Mesenchymal stem cell (in vitro differentiated cells and primary cell): ENCODE data around the gene ARMC12.
A peak's percentile ranks its signal among the peaks of the same experiment; 100 is the strongest.

Experiments used
- DNase-seq: peaks from one replicate; pipeline ENCODE4 v3.0.0-alpha.2; 2013
- H2AFZ ChIP-seq: one replicate; pipeline ENCODE4 v1.6.1; 2013; ENCODE audit warnings: low read depth, mild to moderate bottlenecking, control low read depth, inconsistent platforms, low read length, moderate library complexity
- H2AK5ac ChIP-seq: 2 replicates; pipeline ENCODE4 v1.6.1; 2013; ENCODE audit warnings: low read length, moderate library complexity, mild to moderate bottlenecking, inconsistent platforms; ENCODE audit not compliant: severe bottlenecking
- H2BK120ac ChIP-seq: one replicate; pipeline ENCODE4 v1.6.1; 2013; ENCODE audit warnings: low read depth, mild to moderate bottlenecking, inconsistent platforms, low read length, moderate library complexity
- H2BK12ac ChIP-seq, 2 experiments: one replicate each; pipeline ENCODE4 v1.6.1; 2013; ENCODE audit warnings: inconsistent platforms in 2 of 2, low read length in 2 of 2, mild to moderate bottlenecking in 2 of 2, moderate library complexity in 2 of 2, control low read depth in 1 of 2
- H2BK15ac ChIP-seq: one replicate; pipeline ENCODE4 v1.6.1; 2013; ENCODE audit warnings: mild to moderate bottlenecking, low read depth, inconsistent platforms; ENCODE audit not compliant: poor library complexity, severe bottlenecking
- H2BK5ac ChIP-seq: 2 replicates; pipeline ENCODE4 v1.6.1; 2013; ENCODE audit warnings: low read depth, mild to moderate bottlenecking, low read length, control low read depth, inconsistent platforms; ENCODE audit not compliant: poor library complexity, severe bottlenecking
- H3K14ac ChIP-seq, 2 experiments: one replicate each; pipeline ENCODE4 v1.6.1; 2013; ENCODE audit warnings: inconsistent platforms in 2 of 2, low read length in 2 of 2, control low read depth in 1 of 2, mild to moderate bottlenecking in 1 of 2, moderate library complexity in 1 of 2
- H3K18ac ChIP-seq, 2 experiments: one replicate each; pipeline ENCODE4 v1.6.1; 2013; ENCODE audit warnings: inconsistent platforms in 2 of 2, low read length in 2 of 2, control low read depth in 1 of 2, low read depth in 1 of 2, mild to moderate bottlenecking in 1 of 2
- H3K23ac ChIP-seq, 2 experiments: one replicate each; pipeline ENCODE4 v1.6.1; 2013; ENCODE audit warnings: inconsistent platforms in 2 of 2, low read length in 2 of 2, mild to moderate bottlenecking in 2 of 2, moderate library complexity in 2 of 2, control low read depth in 1 of 2
- H3K27ac ChIP-seq: 2 replicates; pipeline ENCODE4 v1.5.1; 2013; ENCODE audit warnings: mild to moderate bottlenecking, moderate library complexity, low read length, control low read depth, inconsistent platforms; ENCODE audit not compliant: poor library complexity, severe bottlenecking
- H3K27me3 ChIP-seq, 2 experiments: 2 replicates each; pipeline versions ENCODE4 v1.6.1 to v1.7.0; 2013; ENCODE audit warnings: low read length in 2 of 2, mild to moderate bottlenecking in 2 of 2, moderate library complexity in 2 of 2, control low read depth in 1 of 2, inconsistent platforms in 1 of 2; ENCODE audit not compliant: control insufficient read depth in 1 of 2, insufficient read depth in 1 of 2
- H3K36me3 ChIP-seq, 2 experiments: 2 replicates each; pipeline versions ENCODE4 v1.6.1 to v1.7.0; 2013; ENCODE audit warnings: low read length in 2 of 2, control low read depth in 1 of 2, inconsistent platforms in 1 of 2, low read depth in 1 of 2, mild to moderate bottlenecking in 1 of 2; ENCODE audit not compliant: insufficient read depth in 2 of 2, control insufficient read depth in 1 of 2
- H3K4ac ChIP-seq, 2 experiments: one replicate each; pipeline ENCODE4 v1.6.1; 2013; ENCODE audit warnings: inconsistent platforms in 2 of 2, low read length in 2 of 2, mild to moderate bottlenecking in 2 of 2, moderate library complexity in 2 of 2, control low read depth in 1 of 2, low read depth in 1 of 2
- H3K4me1 ChIP-seq: 2 replicates; pipeline ENCODE4 v1.6.1; 2013; ENCODE audit warnings: low read depth, low read length, control low read depth; ENCODE audit not compliant: control insufficient read depth, insufficient read depth
- H3K4me2 ChIP-seq: 2 replicates; pipeline ENCODE4 v1.6.1; 2013; ENCODE audit warnings: low read length, mild to moderate bottlenecking, inconsistent platforms; ENCODE audit not compliant: poor library complexity, severe bottlenecking
- H3K4me3 ChIP-seq, 2 experiments: 2 replicates each; pipeline versions ENCODE4 v1.5.1 to v1.7.0; 2013; ENCODE audit warnings: low read length in 2 of 2, mild to moderate bottlenecking in 2 of 2, control low read depth in 1 of 2, low read depth in 1 of 2; ENCODE audit not compliant: insufficient read depth in 1 of 2
- H3K79me1 ChIP-seq: replicated peaks from 2 replicates; pipeline ENCODE4 v1.6.1; 2013; ENCODE audit warnings: mild to moderate bottlenecking, control low read depth, low read length, inconsistent platforms; ENCODE audit not compliant: poor library complexity, severe bottlenecking
- H3K9ac ChIP-seq: 2 replicates; pipeline ENCODE4 v1.7.0; 2013; ENCODE audit warnings: mild to moderate bottlenecking, low read length, moderate library complexity
- H3K9me3 ChIP-seq: 2 replicates; pipeline ENCODE4 v1.7.0; 2013; ENCODE audit warnings: mild to moderate bottlenecking, low read length; ENCODE audit not compliant: control insufficient read depth
- H4K8ac ChIP-seq: one replicate; pipeline ENCODE4 v1.6.1; 2013; ENCODE audit warnings: inconsistent platforms, mild to moderate bottlenecking, low read length, moderate library complexity
- H4K91ac ChIP-seq: one replicate; pipeline ENCODE4 v1.6.1; 2013; ENCODE audit warnings: mild to moderate bottlenecking, low read length, inconsistent platforms
- WGBS: methylation state at CpG from one replicate; pipeline ENCODE4 v1.1.7; 2013; ENCODE audit warnings: mixed read lengths; 5-methylcytosine and 5-hydroxymethylcytosine counted together

ARMC12 gene

GRCh38 chr6:35797837-35798526 is 61.1 kb downstream of the ARMC12 start:
- Histone ChIP-seq H2BK120ac (no peak overlapping the region), H2BK5ac (no peak overlapping the region), H4K91ac (no peak overlapping the region), H2BK12ac (no peak overlapping the region), H3K9me3 (peaks cover under 1% of the 10 kb centered on the region), H3K4me2 (no peak overlapping the region), H2AFZ (no peak overlapping the region), H3K18ac (no peak overlapping the region), H3K27ac (no peak overlapping the region), H3K14ac (no peak overlapping the region), H3K23ac (peak overlapping the region in 1 of 2 experiments; percentile 51), H3K9ac (no peak overlapping the region), H3K4me3 (no peak overlapping the region), H4K8ac (no peak overlapping the region), H2BK15ac (no peak overlapping the region), H3K4ac (no peak overlapping the region), H3K36me3 (no peaks in the 10 kb centered on the region), H2AK5ac (no peak overlapping the region), H3K79me1 (no peaks in the 10 kb centered on the region), H3K4me1 (no peaks in the 10 kb centered on the region), H3K27me3 (peaks cover 27 to 46% of the 10 kb centered on the region in 2 experiments)
- WGBS = 71% methylated on average over 8 of the region's 8 CpGs
- DNase-seq = no peak
